GF-D8 (cell line): ENCODE results near the gene ZNF732.
A peak's percentile ranks its signal among the peaks of the same experiment; 100 is the strongest.
"Not testable (repeated sequence)": the region's sequence is repeated elsewhere in the genome, so short reads cannot be mapped to it uniquely, and the experiment has no call there.

Experiments
- DNase-seq: peaks from one replicate; lab custom pipeline; 2025; lab: John Stamatoyannopoulos, UW

Gene ZNF732

GRCh38 chr4:304969-305680 lies at the start of gene ZNF732:
Gene ZNF732, minus strand, starts transcription at chr4:305474. Its CDS starts 164 bp downstream, at chr4:305310.
- no peak for DNase-seq

GRCh38 chr4:340011-340410 lies 34.7 kb upstream of the ZNF732 start:
- no peak for DNase-seq

- DNase-seq, result no peak
Observed at GRCh38 chr4:338759-339097, 33.5 kb upstream of the ZNF732 start.

- DNase-seq, result peak; percentile 30
Observed at GRCh38 chr4:337932-338758, 32.9 kb upstream of the ZNF732 start.

- peak; percentile 94 for DNase-seq
Observed at GRCh38 chr4:337143-337931, 32.1 kb upstream of the ZNF732 start, which contains the start of gene ZNF141. Gene ZNF141, plus strand, starts transcription at chr4:337814. Its CDS starts 170 bp downstream, at chr4:337984.

GRCh38 chr4:336893-337142 lies 31.5 kb upstream of the ZNF732 start:
- no peak for DNase-seq

- DNase-seq, result no peak
Observed at GRCh38 chr4:336099-336892, 31.0 kb upstream of the ZNF732 start.

- DNase-seq, result no peak
Observed at GRCh38 chr4:335515-335914, 30.2 kb upstream of the ZNF732 start.

- no peak for DNase-seq
Observed at GRCh38 chr4:328729-329128, 23.5 kb upstream of the ZNF732 start.

GRCh38 chr4:314296-314903 lies 9.1 kb upstream of the ZNF732 start:
- no peak for DNase-seq

GRCh38 chr4:309807-310206 lies 4.5 kb upstream of the ZNF732 start:
- DNase-seq, result no peak

- peak; percentile 97 for DNase-seq
Observed at GRCh38 chr4:306551-306961, 1.3 kb upstream of the ZNF732 start.

GRCh38 chr4:304516-304915 lies 758 bp downstream of the ZNF732 start:
- DNase-seq, result not testable (repeated sequence)

GRCh38 chr4:302381-302780 lies 2.9 kb downstream of the ZNF732 start:
- DNase-seq, result no peak

GRCh38 chr4:294732-295131 lies 10.5 kb downstream of the ZNF732 start:
- no peak for DNase-seq

GRCh38 chr4:288891-289290 lies 16.4 kb downstream of the ZNF732 start:
- DNase-seq, result no peak

GRCh38 chr4:273309-274017 lies 31.8 kb downstream of the ZNF732 start:
- no peak for DNase-seq

GRCh38 chr4:271492-272103 lies 33.7 kb downstream of the ZNF732 start:
- DNase-seq, result no peak

- DNase-seq, result not testable (repeated sequence)
Observed at GRCh38 chr4:259240-259639, 46.0 kb downstream of the ZNF732 start.

GRCh38 chr4:256492-256891 lies 48.8 kb downstream of the ZNF732 start:
- DNase-seq, result no peak
